Measurements from ENCODE around the gene TP53BP1.
A peak's percentile ranks its signal among the peaks of the same experiment; 100 is the strongest.

The TP53BP1 gene

GRCh38 chr15:43487271-43487895 is 5.6 kb downstream of the TP53BP1 start:
- no peak for DNase-seq

DNA sequence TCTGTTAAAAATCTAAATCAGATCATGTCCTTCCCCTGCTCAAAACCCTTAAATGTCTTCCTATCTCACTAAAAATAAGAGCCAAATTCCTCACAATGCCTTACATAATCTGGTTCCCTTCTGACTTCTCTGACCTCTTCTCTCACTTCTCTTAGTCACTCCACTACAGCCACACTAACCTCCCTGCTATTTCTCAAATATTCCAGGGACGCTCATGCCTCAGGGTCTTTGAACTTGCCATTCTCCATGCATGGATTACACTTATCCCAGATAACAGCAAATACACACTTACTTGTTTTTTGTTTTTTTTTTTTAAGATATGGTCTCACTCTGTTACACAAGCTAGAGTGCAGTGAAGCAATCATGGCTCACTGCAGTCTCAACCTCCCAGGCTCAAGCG is 8.5 kb downstream of the TP53BP1 start:
- no peak for DNase-seq

- DNase-seq, result no peak
Observed at GRCh38 chr15:43483297-43484128, 9.4 kb downstream of the TP53BP1 start.

DNA sequence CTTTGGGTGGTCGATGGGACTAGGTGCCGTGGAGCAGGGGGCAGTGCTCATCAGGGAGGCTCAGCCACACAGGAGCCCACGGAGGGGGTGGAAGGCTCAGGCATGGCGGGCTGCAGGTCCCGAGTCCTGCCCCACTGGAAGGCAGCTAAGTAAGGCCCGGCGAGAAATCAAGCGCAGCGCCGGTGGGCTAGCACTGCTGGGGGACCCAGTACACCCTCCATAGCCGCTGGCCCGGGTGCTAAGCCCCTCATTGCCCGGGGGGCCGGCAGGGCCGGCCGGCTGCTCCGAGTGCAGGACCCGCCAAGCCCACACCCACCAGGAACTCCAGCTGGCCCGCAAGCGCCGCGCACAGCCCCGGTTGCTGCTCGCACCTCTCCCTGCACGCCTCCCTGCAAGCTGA is 19.1 kb downstream of the TP53BP1 start:
- DNase-seq, result no peak

DNA sequence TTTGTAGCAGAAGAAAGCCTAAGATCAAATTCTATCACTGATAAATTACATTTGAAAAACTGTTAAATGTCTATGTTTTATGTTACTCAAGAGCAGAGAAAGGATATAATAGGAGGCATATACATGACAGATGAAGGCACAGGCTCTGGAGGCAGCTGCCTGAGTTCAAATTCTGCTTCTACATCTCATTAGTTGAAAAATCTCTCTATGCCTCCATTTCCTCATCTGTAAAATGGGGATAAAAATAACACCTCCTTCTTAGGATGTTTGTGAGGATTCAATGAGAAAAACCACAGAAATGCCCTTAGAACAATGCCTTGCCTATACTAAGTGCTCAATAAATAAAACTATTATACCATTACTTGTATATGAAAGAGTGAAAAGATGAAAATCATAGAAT is 21.0 kb downstream of the TP53BP1 start:
- DNase-seq, result no peak

DNA sequence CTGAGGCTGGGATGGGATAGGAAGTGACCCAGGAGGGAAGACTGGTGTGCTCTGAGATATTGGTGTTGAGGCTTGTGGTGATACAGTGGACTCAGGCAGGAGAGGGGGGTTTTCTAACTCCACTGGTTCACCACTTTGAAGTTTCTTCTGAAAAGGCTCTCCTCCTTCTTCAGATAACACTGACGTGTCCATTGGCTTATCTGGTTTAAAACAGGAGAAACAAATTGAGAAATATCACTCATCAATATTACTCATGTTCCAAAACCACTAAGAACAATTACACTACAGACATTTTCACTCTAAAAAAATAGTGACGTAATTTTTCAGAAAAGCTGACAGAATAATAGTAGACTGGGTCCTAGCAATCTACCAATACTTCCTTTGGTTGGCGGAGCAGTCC is 23.1 kb downstream of the TP53BP1 start:
- DNase-seq, result no peak

GRCh38 chr15:43465100-43465499 is 27.9 kb downstream of the TP53BP1 start:
- no peak for DNase-seq

DNA sequence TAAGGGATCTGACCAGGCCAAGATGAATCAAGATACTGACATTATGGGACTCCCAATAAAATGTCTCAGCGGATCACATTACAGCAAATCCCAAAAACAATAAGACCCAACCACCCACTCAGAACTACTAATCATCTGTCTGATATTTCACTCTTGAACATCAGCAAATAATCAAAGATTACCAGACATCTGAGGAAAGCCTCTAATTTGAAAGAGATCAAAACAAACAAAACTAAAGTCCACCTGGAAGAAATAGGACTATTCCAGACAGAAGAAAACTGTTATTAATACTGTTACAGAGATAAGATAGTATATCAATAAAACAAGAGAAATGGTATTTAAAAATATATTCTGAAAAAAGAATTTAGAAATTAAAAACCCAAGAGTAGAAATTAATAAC is 29.0 kb downstream of the TP53BP1 start:
- DNase-seq, result no peak

GRCh38 chr15:43463507-43463906 is 29.4 kb downstream of the TP53BP1 start:
- no peak for DNase-seq

GRCh38 chr15:43449981-43450380 is 43.0 kb downstream of the TP53BP1 start:
- no peak for DNase-seq

DNA sequence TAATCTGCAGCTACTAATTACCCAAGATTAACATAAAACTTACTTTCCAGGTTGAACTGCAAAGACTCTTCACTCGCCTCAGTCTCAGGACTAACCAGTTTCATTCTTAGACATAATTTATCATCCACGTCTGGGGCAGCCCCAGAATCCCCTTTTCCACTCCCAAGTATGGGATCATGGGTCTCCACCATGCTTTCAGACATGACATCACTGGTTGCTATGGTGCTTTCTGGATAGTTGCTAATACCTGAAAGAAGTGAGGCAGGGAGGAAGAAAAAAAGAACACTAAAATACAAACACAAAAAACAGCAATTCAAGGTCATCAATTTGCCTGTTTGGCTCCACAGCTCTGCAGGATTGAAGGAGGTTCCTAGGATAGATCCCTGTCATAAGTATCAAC is 46.6 kb downstream of the TP53BP1 start:
- DNase-seq, result no peak

DNA sequence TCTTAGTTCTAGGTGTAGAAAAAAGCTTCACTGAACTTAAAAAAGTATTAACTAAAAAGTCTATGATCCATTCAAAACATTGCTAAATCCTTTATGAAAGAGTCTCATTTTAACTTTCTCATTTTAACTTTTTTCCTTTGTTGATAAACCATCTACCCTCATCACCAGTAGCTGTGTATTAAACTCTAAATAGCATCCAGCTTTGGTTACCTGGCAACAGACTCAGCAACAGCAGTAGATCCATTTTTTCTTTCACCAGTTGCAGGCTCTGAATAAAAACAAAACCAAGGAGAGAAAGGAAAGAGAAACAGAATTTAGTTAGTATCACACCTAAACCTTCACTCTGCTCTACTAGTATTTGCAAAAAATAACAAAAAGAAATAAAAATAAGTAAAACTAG is 51.6 kb downstream of the TP53BP1 start:
- no peak for DNase-seq

GRCh38 chr15:43440721-43441281 is 52.2 kb downstream of the TP53BP1 start:
- peak; percentile 2 for DNase-seq

DNA sequence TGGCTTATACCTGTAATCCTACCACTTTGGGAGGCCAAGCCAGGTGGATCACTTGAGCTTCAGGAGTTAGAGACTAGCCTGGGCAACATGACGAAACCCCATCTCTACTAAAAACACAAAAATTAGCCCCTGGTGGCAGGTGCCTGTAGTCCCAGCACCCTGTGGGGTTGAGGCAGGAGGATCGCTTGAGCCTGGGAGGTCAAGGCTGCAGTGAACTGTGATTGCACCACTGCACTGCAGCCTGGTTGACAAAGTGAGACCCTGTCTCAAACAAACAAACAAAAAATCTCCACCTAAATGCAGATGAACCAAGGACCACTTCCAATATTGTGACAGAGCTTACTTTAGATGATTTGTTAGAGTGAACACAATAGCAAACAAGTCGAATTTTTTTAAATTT is 53.7 kb downstream of the TP53BP1 start:
- DNase-seq, result no peak

DNA sequence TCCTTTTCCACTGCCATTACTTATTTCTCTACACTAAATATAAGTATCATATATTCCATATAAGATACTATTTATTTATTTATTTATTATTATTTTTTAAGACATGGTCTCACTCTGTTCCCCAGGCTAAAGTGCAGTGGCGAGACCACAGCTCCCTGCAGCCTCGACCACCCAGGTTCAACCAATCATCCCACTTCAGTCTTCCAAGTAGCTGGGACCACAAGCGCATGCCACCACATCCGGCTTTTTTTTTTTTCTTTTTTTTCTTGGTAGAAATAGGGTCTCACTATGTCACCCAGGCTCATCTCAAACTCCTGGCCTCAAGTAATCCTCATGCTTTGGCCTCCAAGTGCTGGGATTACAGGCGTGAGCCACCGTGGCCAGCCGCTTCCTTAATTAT is 56.6 kb downstream of the TP53BP1 start:
- DNase-seq, result no peak

DNA sequence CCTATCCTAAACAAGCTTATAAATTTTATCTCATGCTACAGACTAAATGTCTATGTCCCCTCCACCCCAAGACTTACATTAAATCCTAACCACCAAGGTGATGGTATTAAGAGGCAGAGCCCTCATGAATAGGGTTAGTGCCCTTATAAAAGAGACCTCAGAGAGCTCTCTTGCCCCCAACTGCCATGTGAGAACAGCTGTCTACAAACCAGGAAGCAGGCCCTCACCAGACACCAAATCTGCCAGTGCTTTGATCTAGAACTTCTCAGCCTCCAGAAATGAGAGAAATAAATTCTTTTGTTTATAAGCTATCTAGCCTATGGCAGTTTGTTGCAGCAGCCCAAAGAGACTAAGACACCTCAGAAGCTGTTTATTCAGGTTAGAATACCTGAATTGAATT is 58.5 kb downstream of the TP53BP1 start:
- no peak for DNase-seq

DNA sequence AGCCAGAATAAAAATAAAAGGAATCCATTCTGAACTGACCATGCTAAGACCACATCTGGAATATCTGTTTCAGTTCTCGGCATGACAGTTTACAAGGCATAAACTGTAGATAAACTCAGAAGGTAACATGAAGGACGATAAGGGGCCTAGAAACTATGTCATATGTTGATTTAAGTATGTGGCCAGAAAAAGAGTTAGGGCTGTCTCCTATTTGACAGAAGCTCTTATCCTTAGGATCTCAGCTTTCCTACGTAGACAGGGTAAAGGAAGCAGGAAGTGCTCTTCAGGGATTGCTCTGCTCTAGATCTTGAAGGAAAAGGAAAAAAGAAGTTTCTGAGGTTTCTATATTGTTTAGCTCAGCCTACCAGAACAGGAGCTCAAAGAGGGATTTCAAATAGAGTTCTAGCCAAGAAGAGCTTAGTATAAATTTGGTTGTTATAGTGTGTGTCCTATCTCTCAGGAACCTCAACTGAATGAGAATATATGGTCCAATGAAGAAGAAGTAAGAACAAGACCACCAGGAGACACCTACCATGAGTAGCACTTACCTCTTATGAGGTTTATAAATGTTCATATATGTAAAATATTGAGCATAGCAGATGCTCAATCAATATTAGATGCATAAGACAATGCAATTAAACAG is 59.2 kb downstream of the TP53BP1 start:
- DNase-seq, result no peak

DNA sequence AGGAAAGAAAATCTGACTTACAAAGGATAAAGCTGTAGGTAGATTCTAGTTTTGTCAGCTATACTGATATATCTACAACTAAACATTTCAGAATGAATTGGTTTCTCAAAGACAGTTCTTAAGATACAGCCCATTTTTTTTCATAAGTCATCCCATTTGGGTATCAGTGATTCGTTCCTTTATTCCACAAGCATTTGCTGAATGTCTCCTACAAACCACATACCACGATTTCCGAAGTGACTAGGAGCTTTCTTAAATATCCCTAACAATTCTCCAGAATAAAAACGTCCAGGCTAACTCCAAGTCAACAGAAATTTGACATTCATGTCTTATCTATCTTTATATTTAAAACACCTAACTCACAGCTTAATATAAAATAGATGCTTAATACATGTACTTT is 59.8 kb downstream of the TP53BP1 start:
- DNase-seq, result no peak

- DNase-seq, result no peak
Observed at GRCh38 chr15:43429687-43430086, 63.3 kb downstream of the TP53BP1 start.

DNA sequence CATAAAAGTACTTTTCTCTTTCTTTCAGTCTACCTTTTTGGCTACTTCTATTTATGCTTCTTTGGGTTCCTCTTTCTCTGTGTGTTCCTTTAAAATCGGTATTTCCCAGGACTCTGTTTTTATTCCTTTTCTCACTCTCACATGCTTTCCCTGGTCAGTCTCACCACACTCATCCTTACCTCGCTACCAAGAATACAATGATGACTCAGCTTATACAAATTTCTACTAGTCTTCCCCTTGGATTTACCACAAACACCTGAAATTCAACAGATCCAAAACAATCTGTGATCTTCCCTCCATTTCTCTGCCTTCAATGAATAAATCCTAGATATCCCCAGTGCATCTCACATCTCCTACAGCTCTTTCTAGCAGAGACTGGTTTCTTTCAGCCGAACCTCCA is 69.2 kb downstream of the TP53BP1 start:
- DNase-seq, result no peak

DNA sequence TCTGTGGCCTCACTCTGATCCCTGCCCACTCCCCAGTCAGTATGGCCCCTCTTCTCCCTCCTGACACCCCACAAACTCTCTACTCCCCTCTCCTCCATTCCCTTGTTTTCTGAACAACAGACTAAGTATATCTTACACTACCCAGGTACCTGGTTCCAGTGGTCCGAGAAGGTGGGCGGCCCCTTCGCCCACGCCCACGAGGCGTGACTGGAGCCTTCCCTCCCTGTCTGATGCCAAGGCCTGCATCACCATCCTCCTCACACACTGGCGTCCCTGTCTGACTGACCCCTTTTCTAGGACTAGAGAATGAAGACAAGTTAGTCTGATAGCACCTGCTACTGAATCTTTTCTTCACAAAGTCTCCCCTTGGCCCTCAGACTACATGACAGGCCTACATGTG is 72.1 kb downstream of the TP53BP1 start:
- DNase-seq, result no peak

- no peak for DNase-seq
Observed at GRCh38 chr15:43420435-43420834, 72.5 kb downstream of the TP53BP1 start.

- no peak for DNase-seq
Observed at GRCh38 chr15:43414196-43414595, 78.8 kb downstream of the TP53BP1 start.

GRCh38 chr15:43412096-43412495 is 80.9 kb downstream of the TP53BP1 start:
- DNase-seq, result no peak

All from activated T-cell treated with anti-CD3 and anti-CD28 coated beads for 4 hours (primary cell).